Measurements from ENCODE around the gene TMTC2.
A peak's percentile ranks its signal among the peaks of the same experiment; 100 is the strongest.

Gene TMTC2

DNA sequence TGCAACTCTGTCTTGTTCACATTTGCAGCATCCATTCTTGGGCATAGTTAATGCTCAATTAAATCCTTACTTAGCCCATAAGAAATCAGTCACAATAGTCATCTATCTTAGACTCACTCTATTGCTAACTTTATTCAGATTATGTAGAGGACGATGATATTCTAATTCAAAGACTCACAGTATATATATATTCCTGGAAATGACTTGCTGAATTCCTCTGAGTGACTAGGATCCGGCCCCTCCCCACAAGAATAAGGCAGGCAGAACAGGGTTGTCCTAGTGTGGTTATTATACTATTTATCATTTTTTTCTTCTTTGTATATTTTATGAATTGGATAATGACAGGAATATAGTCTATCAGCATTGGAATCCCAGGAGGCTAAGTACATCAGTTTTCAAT, 275.1 kb downstream of the TMTC2 start:
- DNase-seq (ENCODE audit: low read depth): no peak
- H3K9me3 ChIP-seq (ENCODE audit: control insufficient read depth, low read length): no peaks in the 10 kb centered on the region
- H3K9ac ChIP-seq (ENCODE audit: low read length): no peak overlapping the region
- H3K4me1 ChIP-seq (ENCODE audit: control insufficient read depth, insufficient read depth, low read length): no peaks in the 10 kb centered on the region
- no peaks in the 10 kb centered on the region for H3K36me3 ChIP-seq (ENCODE audit: control insufficient read depth, insufficient read depth, low read length, severe bottlenecking)
- H3K27me3 ChIP-seq (replicated peaks; ENCODE audit: control insufficient read depth, insufficient read depth, low read length): no peaks in the 10 kb centered on the region
- no peak overlapping the region for H3K4me3 ChIP-seq (ENCODE audit: low read length)

- H3K4me3 ChIP-seq (ENCODE audit: low read length): no peak overlapping the region
- H3K9ac ChIP-seq (ENCODE audit: low read length): no peak overlapping the region
- no peaks in the 10 kb centered on the region for H3K9me3 ChIP-seq (ENCODE audit: control insufficient read depth, low read length)
- H3K4me1 ChIP-seq (ENCODE audit: control insufficient read depth, insufficient read depth, low read length): no peaks in the 10 kb centered on the region
- H3K36me3 ChIP-seq (ENCODE audit: control insufficient read depth, insufficient read depth, low read length, severe bottlenecking): no peaks in the 10 kb centered on the region
- DNase-seq (ENCODE audit: low read depth): peak; percentile 16
- H3K27me3 ChIP-seq (replicated peaks; ENCODE audit: control insufficient read depth, insufficient read depth, low read length): no peaks in the 10 kb centered on the region
Observed at GRCh38 chr12:82963956-82964355, 277.2 kb downstream of the TMTC2 start.

DNA sequence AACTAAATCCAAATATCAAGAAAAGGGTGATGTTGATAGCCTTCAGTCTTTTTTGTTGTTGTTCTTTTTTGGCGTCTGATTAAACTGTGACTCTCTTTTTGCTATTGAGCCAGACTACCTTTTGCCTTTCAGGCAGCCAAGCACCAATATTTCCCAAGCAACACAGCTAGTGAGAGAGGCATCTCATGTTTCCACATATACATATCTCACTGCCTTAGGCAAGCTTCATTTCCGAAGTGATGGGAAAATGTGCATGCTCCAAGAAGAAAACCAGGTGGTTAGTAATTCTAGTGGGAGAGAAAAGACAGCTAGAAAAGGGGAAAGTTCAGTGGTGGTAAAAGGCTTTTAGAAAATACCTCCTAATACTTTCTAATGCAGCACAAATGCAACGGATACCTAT, 277.7 kb downstream of the TMTC2 start:
- Histone ChIP-seq H3K9ac (ENCODE audit: low read length) (no peak overlapping the region), H3K36me3 (ENCODE audit: control insufficient read depth, insufficient read depth, low read length, severe bottlenecking) (no peaks in the 10 kb centered on the region), H3K27me3 (replicated peaks; ENCODE audit: control insufficient read depth, insufficient read depth, low read length) (no peaks in the 10 kb centered on the region), H3K9me3 (ENCODE audit: control insufficient read depth, low read length) (no peaks in the 10 kb centered on the region), H3K4me1 (ENCODE audit: control insufficient read depth, insufficient read depth, low read length) (no peaks in the 10 kb centered on the region), H3K4me3 (ENCODE audit: low read length) (no peak overlapping the region)
- DNase-seq (ENCODE audit: low read depth): peak; percentile 65

- Histone ChIP-seq H3K36me3 (ENCODE audit: control insufficient read depth, insufficient read depth, low read length, severe bottlenecking) (no peaks in the 10 kb centered on the region), H3K4me3 (ENCODE audit: low read length) (no peak overlapping the region), H3K4me1 (ENCODE audit: control insufficient read depth, insufficient read depth, low read length) (no peaks in the 10 kb centered on the region), H3K9me3 (ENCODE audit: control insufficient read depth, low read length) (no peaks in the 10 kb centered on the region), H3K27me3 (replicated peaks; ENCODE audit: control insufficient read depth, insufficient read depth, low read length) (no peaks in the 10 kb centered on the region), H3K9ac (ENCODE audit: low read length) (no peak overlapping the region)
- no peak for DNase-seq (ENCODE audit: low read depth)
Observed at GRCh38 chr12:82966001-82966559, 279.4 kb downstream of the TMTC2 start.

DNA sequence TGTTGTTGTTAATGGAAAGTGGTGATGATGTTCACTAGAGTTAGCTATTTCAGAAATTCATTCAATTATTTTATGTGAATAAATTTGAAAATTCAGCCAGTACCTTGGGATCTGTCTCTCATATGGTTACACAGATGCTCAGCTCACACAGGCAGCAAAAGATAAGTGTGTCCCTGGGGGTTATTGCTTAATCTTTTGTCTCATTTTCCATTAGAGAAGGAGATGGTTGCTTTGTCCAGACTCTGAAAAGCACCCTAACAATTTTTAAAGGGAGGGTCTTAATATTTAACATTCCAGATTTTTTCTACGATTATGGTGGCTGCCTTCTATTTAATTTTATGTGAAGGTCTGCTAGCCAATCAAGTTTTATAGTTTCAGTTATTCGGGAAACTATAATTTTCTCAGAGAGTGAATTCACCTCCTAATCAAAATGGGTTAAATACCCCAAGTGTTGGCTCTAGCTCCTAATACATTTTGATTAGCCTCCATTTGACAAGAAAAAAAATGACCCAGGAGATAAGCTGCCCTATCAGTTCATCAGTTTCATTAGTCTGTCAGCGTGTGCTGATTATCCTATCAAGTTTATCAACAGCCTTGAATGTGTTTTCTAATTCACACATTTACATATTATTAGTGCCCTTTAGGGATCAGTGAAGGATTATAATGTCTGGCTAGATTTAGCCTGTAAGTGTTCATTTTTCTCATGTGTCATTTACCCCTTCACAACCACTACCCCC, 282.1 kb downstream of the TMTC2 start:
- DNase-seq (ENCODE audit: low read depth): no peak
- H3K4me3 ChIP-seq (ENCODE audit: low read length): no peak overlapping the region
- no peaks in the 10 kb centered on the region for H3K4me1 ChIP-seq (ENCODE audit: control insufficient read depth, insufficient read depth, low read length)
- H3K9me3 ChIP-seq (ENCODE audit: control insufficient read depth, low read length): no peaks in the 10 kb centered on the region
- H3K9ac ChIP-seq (ENCODE audit: low read length): no peak overlapping the region
- H3K36me3 ChIP-seq (ENCODE audit: control insufficient read depth, insufficient read depth, low read length, severe bottlenecking): no peaks in the 10 kb centered on the region
- H3K27me3 ChIP-seq (replicated peaks; ENCODE audit: control insufficient read depth, insufficient read depth, low read length): no peaks in the 10 kb centered on the region

GRCh38 chr12:82970614-82971013, 283.9 kb downstream of the TMTC2 start:
- Histone ChIP-seq H3K4me3 (ENCODE audit: low read length) (no peak overlapping the region), H3K36me3 (ENCODE audit: control insufficient read depth, insufficient read depth, low read length, severe bottlenecking) (no peaks in the 10 kb centered on the region), H3K9me3 (ENCODE audit: control insufficient read depth, low read length) (no peaks in the 10 kb centered on the region), H3K27me3 (replicated peaks; ENCODE audit: control insufficient read depth, insufficient read depth, low read length) (no peaks in the 10 kb centered on the region), H3K9ac (ENCODE audit: low read length) (no peak overlapping the region), H3K4me1 (ENCODE audit: control insufficient read depth, insufficient read depth, low read length) (no peaks in the 10 kb centered on the region)
- no peak for DNase-seq (ENCODE audit: low read depth)

DNA sequence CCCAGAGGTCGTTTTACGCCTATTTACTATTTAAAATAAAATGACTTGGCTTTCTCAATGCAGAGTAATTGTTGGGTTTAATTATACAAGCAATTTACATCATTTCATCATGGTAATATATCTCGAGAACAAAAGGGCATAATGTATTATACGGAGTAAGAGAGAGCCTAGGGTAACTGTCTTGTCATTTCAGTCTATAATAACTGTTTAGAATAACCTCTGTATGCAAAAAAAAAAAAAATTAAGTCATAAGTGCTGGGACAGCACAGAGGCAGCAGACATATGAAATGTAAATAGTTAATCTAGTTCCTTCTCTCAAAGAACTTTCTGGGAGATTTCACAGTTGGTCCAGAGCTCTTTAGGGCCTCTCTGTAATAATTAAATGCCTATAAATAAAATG, 284.9 kb downstream of the TMTC2 start:
- no peaks in the 10 kb centered on the region for H3K9me3 ChIP-seq (ENCODE audit: control insufficient read depth, low read length)
- H3K36me3 ChIP-seq (ENCODE audit: control insufficient read depth, insufficient read depth, low read length, severe bottlenecking): no peaks in the 10 kb centered on the region
- no peak overlapping the region for H3K4me3 ChIP-seq (ENCODE audit: low read length)
- no peak for DNase-seq (ENCODE audit: low read depth)
- no peaks in the 10 kb centered on the region for H3K4me1 ChIP-seq (ENCODE audit: control insufficient read depth, insufficient read depth, low read length)
- H3K9ac ChIP-seq (ENCODE audit: low read length): no peak overlapping the region
- no peaks in the 10 kb centered on the region for H3K27me3 ChIP-seq (replicated peaks; ENCODE audit: control insufficient read depth, insufficient read depth, low read length)

DNA sequence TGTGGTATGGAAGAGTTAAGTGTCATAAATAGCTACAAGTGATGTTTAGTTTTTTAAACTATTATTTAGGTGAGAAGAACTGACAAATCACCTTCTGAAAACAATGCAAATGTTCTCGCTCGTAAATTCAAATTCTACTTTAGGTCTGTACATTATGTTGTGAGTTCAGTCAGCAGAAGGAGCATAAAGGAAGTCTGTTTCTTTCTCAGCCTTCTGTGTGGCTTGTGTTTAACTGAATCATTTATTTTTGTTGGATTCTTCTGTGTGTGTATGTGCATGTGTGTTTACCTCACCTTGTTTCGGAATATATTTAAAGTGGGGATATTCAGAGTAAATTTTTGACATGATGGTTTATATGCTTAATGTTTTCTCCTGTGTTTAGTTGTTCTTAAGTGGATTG, 285.9 kb downstream of the TMTC2 start:
- Histone ChIP-seq H3K36me3 (ENCODE audit: control insufficient read depth, insufficient read depth, low read length, severe bottlenecking) (no peaks in the 10 kb centered on the region), H3K27me3 (replicated peaks; ENCODE audit: control insufficient read depth, insufficient read depth, low read length) (no peaks in the 10 kb centered on the region), H3K9ac (ENCODE audit: low read length) (no peak overlapping the region), H3K4me1 (ENCODE audit: control insufficient read depth, insufficient read depth, low read length) (no peaks in the 10 kb centered on the region), H3K9me3 (ENCODE audit: control insufficient read depth, low read length) (no peaks in the 10 kb centered on the region), H3K4me3 (ENCODE audit: low read length) (no peak overlapping the region)
- DNase-seq (ENCODE audit: low read depth): no peak

GRCh38 chr12:82973592-82973991, 286.9 kb downstream of the TMTC2 start:
- Histone ChIP-seq H3K4me3 (ENCODE audit: low read length) (no peak overlapping the region), H3K27me3 (replicated peaks; ENCODE audit: control insufficient read depth, insufficient read depth, low read length) (no peaks in the 10 kb centered on the region), H3K36me3 (ENCODE audit: control insufficient read depth, insufficient read depth, low read length, severe bottlenecking) (no peaks in the 10 kb centered on the region), H3K9ac (ENCODE audit: low read length) (no peak overlapping the region), H3K9me3 (ENCODE audit: control insufficient read depth, low read length) (no peaks in the 10 kb centered on the region), H3K4me1 (ENCODE audit: control insufficient read depth, insufficient read depth, low read length) (no peaks in the 10 kb centered on the region)
- no peak for DNase-seq (ENCODE audit: low read depth)

- no peaks in the 10 kb centered on the region for H3K9me3 ChIP-seq (ENCODE audit: control insufficient read depth, low read length)
- DNase-seq (ENCODE audit: low read depth): peak; percentile 56
- H3K9ac ChIP-seq (ENCODE audit: low read length): no peak overlapping the region
- no peaks in the 10 kb centered on the region for H3K4me1 ChIP-seq (ENCODE audit: control insufficient read depth, insufficient read depth, low read length)
- no peak overlapping the region for H3K4me3 ChIP-seq (ENCODE audit: low read length)
- no peaks in the 10 kb centered on the region for H3K36me3 ChIP-seq (ENCODE audit: control insufficient read depth, insufficient read depth, low read length, severe bottlenecking)
- no peaks in the 10 kb centered on the region for H3K27me3 ChIP-seq (replicated peaks; ENCODE audit: control insufficient read depth, insufficient read depth, low read length)
Observed at GRCh38 chr12:82981150-82981549, 294.4 kb downstream of the TMTC2 start.

GRCh38 chr12:82994117-82994516, 307.4 kb downstream of the TMTC2 start:
- Histone ChIP-seq H3K4me1 (ENCODE audit: control insufficient read depth, insufficient read depth, low read length) (no peaks in the 10 kb centered on the region), H3K9me3 (ENCODE audit: control insufficient read depth, low read length) (no peaks in the 10 kb centered on the region), H3K36me3 (ENCODE audit: control insufficient read depth, insufficient read depth, low read length, severe bottlenecking) (no peaks in the 10 kb centered on the region), H3K4me3 (ENCODE audit: low read length) (no peak overlapping the region), H3K9ac (ENCODE audit: low read length) (no peak overlapping the region), H3K27me3 (replicated peaks; ENCODE audit: control insufficient read depth, insufficient read depth, low read length) (no peaks in the 10 kb centered on the region)
- DNase-seq (ENCODE audit: low read depth): no peak
